ENCODE data around the gene NCK2. TPM values are rescaled to one million over a fixed set of nuclear protein-coding genes. Genes with fewer than 3 reads are reported as not detected.
"Not testable (repeated sequence)": the region's sequence is repeated elsewhere in the genome, so short reads cannot be mapped to it uniquely, and the experiment has no call there.

Gene NCK2
- total RNA-seq, 1 donor from 2014 or later: 45.9 TPM

DNA sequence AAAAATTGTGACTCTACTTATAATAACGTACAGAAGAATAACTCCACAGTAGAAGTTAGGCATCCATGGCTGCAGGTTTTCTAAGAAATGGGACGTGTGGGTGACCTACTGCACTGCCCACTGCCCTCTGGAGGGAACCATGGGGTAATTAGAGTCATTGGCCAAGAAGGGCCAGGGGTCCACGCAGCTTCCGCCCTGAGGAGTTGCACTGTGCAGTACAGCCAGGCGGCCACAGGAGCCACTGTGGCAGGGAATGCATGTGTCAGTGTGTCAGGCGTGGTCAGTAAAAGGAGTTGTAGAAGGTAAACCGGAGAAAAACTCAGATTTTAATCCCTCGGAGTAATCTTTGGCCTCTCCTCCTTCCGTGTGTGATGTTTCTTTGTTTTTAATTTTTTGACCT is 24.8 kb downstream of the NCK2 start:
- peak overlapping the region; percentile 25 for H3K27ac ChIP-seq
- H3K27me3 ChIP-seq: no peaks in the 10 kb centered on the region
- H3K4me1 ChIP-seq: peaks cover 45% of the 10 kb centered on the region
- H3K9me3 ChIP-seq: no peaks in the 10 kb centered on the region
- intact Hi-C loops (cut with DNase I): no loop called here
- no peaks in the 10 kb centered on the region for H3K36me3 ChIP-seq
- no peak overlapping the region for H3K4me3 ChIP-seq
- no peak for TF ChIP-seq POLR2A (IDR thresholded peaks at IDR 0.05)
- TF ChIP-seq, protein P1, sequence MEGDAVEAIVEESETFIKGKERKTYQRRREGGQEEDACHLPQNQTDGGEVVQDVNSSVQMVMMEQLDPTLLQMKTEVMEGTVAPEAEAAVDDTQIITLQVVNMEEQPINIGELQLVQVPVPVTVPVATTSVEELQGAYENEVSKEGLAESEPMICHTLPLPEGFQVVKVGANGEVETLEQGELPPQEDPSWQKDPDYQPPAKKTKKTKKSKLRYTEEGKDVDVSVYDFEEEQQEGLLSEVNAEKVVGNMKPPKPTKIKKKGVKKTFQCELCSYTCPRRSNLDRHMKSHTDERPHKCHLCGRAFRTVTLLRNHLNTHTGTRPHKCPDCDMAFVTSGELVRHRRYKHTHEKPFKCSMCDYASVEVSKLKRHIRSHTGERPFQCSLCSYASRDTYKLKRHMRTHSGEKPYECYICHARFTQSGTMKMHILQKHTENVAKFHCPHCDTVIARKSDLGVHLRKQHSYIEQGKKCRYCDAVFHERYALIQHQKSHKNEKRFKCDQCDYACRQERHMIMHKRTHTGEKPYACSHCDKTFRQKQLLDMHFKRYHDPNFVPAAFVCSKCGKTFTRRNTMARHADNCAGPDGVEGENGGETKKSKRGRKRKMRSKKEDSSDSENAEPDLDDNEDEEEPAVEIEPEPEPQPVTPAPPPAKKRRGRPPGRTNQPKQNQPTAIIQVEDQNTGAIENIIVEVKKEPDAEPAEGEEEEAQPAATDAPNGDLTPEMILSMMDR (IDR thresholded peaks at IDR 0.05): no peak
- no peak for TF ChIP-seq POLR2AphosphoS5 (IDR thresholded peaks at IDR 0.05; ENCODE audit: insufficient read depth in 1 of 2, low read depth in 1 of 2)
- DNase-seq (ENCODE audit: extremely low spot score in 2 of 2): no peak

DNA sequence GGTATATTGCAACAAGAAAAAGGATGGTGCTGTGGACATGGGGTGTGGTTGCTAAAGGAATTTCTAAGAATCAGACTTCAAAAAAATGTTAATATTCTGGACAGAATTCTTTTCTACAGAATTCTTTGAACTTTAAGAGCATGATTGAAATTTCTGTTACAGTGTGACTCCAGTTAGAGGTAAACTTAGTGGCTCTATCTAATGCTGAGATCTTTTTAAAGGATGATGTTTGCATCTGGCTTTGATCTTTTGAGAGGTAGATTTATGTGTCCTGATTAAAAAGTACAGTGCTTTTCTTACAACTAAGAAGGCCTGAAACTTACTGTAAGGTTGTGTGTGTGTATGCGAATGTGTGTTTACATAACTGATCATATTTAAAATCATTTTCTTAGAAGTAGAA is 25.4 kb downstream of the NCK2 start:
- Histone ChIP-seq H3K27ac (no peak overlapping the region), H3K9me3 (no peaks in the 10 kb centered on the region), H3K36me3 (no peaks in the 10 kb centered on the region), H3K27me3 (no peaks in the 10 kb centered on the region), H3K4me1 (peaks cover 43% of the 10 kb centered on the region), H3K4me3 (no peak overlapping the region)
- intact Hi-C loops (cut with DNase I): no loop called here
- no peak for DNase-seq (ENCODE audit: extremely low spot score in 2 of 2)
- no peak for TF ChIP-seq POLR2A (IDR thresholded peaks at IDR 0.05)
- TF ChIP-seq POLR2AphosphoS5 (IDR thresholded peaks at IDR 0.05; ENCODE audit: insufficient read depth in 1 of 2, low read depth in 1 of 2): no peak
- TF ChIP-seq, protein P1 (IDR thresholded peaks at IDR 0.05): no peak

DNA sequence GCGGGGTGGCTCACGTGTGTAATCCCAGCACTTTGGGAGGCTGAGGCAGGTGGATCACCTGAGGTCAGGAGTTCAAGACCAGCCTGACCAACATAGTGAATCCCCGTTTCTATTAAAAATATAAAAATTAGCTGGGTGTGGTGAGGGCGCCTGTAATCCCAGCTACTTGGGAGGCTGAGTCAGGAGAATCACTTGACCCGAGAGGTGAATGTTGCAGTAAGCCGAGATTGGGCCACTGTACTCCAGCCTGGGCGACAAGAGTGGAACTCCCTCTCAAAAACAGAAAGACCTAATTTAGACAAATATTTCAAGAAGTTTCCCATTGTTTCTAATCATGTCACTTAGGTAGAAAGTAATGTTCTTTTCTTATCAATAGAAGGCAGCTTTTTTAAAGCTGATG is 26.6 kb downstream of the NCK2 start:
- H3K27me3 ChIP-seq; H3K4me3 ChIP-seq; intact Hi-C loops (cut with DNase I); H3K36me3 ChIP-seq; H3K9me3 ChIP-seq; DNase-seq (ENCODE audit: extremely low spot score in 2 of 2): not testable (repeated sequence)
- H3K4me1 ChIP-seq: peaks cover 55% of the 10 kb centered on the region
- peak overlapping the region; percentile 7 for H3K27ac ChIP-seq

DNA sequence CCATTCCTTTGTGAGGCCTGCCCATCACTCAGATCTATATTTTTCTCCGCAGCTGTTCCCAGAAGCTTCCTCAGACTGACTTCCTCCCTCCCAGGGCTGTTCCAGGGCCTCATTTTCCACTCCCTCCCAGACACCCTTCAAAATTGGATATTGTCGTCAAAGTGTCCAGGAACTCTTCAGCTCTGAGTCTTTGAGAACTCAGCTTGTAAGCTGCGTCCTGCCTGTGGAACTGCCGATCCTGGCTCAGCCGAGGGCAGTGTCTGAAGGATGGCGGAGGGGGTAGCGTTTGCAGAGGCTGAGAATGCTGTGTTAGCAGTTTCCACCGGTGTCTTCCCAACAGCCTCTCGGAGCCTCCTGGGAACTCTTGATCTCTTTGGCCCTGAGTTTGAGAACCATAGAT is 27.1 kb downstream of the NCK2 start:
- no peaks in the 10 kb centered on the region for H3K36me3 ChIP-seq
- no peaks in the 10 kb centered on the region for H3K27me3 ChIP-seq
- intact Hi-C loops (cut with DNase I): no loop called here
- H3K4me3 ChIP-seq: peak overlapping the region in 1 of 2 donors; percentile 5
- TF ChIP-seq POLR2A (IDR thresholded peaks at IDR 0.05): no peak
- TF ChIP-seq, protein P1 (IDR thresholded peaks at IDR 0.05): no peak
- no peak for TF ChIP-seq POLR2AphosphoS5 (IDR thresholded peaks at IDR 0.05; ENCODE audit: insufficient read depth in 1 of 2, low read depth in 1 of 2)
- peaks cover 60% of the 10 kb centered on the region for H3K4me1 ChIP-seq
- DNase-seq (ENCODE audit: extremely low spot score in 2 of 2): no peak
- peak overlapping the region; percentile 7 for H3K27ac ChIP-seq
- no peaks in the 10 kb centered on the region for H3K9me3 ChIP-seq

DNA sequence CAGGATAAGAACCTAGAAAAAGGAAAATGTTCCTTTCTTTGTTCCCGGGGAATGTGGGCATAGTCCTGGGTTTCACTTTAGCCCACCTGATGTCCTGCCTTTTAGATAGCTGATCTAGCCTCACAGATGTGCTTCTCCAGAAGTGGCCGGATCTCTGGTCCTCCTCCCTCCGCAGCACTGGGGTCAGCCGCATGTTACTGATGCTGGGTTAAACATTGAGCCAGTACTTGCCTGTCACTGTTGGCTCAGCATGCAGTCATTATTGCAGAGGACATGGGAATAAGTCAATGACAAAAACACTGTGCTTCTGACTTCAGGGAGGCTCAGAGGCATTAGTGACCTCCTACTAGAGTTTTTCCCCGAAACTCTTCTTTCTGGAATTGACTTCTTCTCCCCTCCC is 27.6 kb downstream of the NCK2 start:
- intact Hi-C loops (cut with DNase I): no loop called here
- TF ChIP-seq POLR2AphosphoS5 (IDR thresholded peaks at IDR 0.05; ENCODE audit: insufficient read depth in 1 of 2, low read depth in 1 of 2) (no peak), POLR2A (IDR thresholded peaks at IDR 0.05) (no peak)
- Histone ChIP-seq H3K9me3 (no peaks in the 10 kb centered on the region), H3K4me3 (peak overlapping the region in 1 of 2 donors; percentile 5), H3K27ac (peak overlapping the region; percentile 7), H3K4me1 (peaks cover 64% of the 10 kb centered on the region), H3K27me3 (no peaks in the 10 kb centered on the region), H3K36me3 (no peaks in the 10 kb centered on the region)
- no peak for DNase-seq (ENCODE audit: extremely low spot score in 2 of 2)

DNA sequence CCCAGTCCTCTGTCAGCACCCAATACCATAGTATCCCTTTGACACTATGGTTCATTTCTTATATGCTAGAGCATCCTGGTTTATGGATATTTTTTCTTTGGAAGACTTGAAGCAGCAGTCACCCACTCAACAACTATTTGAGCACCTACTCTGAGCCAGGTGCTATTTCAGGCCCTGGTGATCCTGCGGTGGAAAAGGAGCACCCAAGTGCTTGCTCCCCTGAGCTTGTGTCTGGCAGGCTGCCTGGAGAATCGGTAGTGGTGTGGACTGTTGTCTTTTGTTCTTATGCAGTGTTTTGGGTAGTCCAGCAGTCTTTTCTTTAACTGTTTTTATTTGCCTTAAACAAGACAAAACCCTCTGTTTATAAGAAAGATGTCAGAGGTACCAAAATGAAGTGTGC is 28.9 kb downstream of the NCK2 start:
- intact Hi-C loops (cut with DNase I): no loop called here
- no peak for TF ChIP-seq POLR2A (IDR thresholded peaks at IDR 0.05)
- no peak overlapping the region for H3K27ac ChIP-seq
- H3K4me1 ChIP-seq: peaks cover 72% of the 10 kb centered on the region
- no peak for DNase-seq (ENCODE audit: extremely low spot score in 2 of 2)
- no peaks in the 10 kb centered on the region for H3K36me3 ChIP-seq
- no peak overlapping the region for H3K4me3 ChIP-seq
- no peaks in the 10 kb centered on the region for H3K9me3 ChIP-seq
- no peaks in the 10 kb centered on the region for H3K27me3 ChIP-seq

Measured in vagina (tissue), 2 donors.